CD1c-positive myeloid dendritic cell (primary cell): ENCODE results near the gene LCE1C.

ENCODE experiments used
- DNase-seq: peaks from one replicate; pipeline ENCODE4 v3.0.0-alpha.2; 2016; ENCODE audit errors: extremely low spot score

Gene LCE1C, protein sequence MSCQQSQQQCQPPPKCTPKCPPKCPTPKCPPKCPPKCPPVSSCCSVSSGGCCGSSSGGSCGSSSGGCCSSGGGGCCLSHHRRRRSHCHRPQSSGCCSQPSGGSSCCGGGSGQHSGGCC

GRCh38 chr1:152806576-152806975 lies at the start of gene LCE1C:
LCE1C (minus strand) TSS chr1:152806651; CDS start chr1:152805478, 1,173 bp downstream.
- DNase-seq = no peak

GRCh38 chr1:152855661-152856060 lies 49.2 kb upstream of the LCE1C start:
- no peak for DNase-seq

DNA sequence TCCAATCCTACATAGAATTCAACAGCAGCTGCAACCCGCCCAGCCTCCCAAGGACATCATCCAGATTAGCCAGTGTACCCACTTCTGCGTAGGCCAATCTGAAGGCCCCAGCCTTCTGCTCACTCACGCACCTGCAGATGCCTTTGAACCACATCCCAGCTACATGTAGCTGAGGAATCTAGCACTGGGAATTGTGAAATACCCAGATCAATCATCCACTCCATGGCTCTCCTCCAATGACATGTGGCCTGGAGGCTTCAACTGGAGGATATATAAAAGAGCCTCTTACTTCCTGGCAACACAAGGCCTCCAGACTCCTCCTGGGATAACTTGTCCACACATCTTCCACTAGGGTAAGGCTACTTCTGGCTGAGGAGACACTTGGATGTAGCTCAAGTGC lies 36.1 kb upstream of the LCE1C start, which contains the start of gene LCE6A:
Gene LCE6A (plus strand): TSS at position 301 of the 400 bp plus-strand sequence. CDS start 665 bp downstream, outside the sequence.
- DNase-seq = no peak

DNA sequence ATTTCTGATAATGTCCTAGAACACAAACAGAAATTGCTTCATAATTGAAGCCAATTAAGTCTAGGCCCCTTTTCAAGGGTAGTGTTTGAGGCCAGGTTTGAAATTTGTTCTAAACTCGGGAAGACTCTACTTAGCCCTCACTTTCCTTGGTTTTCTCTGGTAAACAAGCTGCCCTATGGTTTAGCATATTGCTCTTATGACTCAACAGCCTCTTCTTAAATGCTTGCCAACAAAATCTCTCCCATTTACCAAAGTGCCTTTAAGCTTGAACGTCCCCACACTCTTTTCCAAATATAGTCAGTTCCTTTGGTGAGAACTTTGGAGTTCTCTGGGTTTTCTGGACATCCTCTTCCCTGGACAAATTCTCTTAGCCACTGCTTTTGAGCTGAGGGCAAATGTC lies 30.4 kb upstream of the LCE1C start:
- no peak for DNase-seq

GRCh38 chr1:152827173-152827572 lies 20.7 kb upstream of the LCE1C start, which contains the start of gene LCE1A:
LCE1A (plus strand) TSS chr1:152827473; CDS start chr1:152827473, 0 bp downstream.
- DNase-seq = no peak

- no peak for DNase-seq
These were observed 18.5 kb upstream of the LCE1C start for GRCh38 chr1:152824964-152825363.

GRCh38 chr1:152823294-152823693 lies 16.8 kb upstream of the LCE1C start:
- no peak for DNase-seq

GRCh38 chr1:152817309-152817708 lies 10.9 kb upstream of the LCE1C start:
- DNase-seq = no peak

GRCh38 chr1:152811671-152812070 lies 5.2 kb upstream of the LCE1C start, which contains the start of gene LCE1B:
LCE1B (plus strand) TSS chr1:152811971; CDS start chr1:152812447, 476 bp downstream.
- no peak for DNase-seq

GRCh38 chr1:152811050-152811449 lies 4.6 kb upstream of the LCE1C start:
- no peak for DNase-seq

- no peak for DNase-seq
These were observed 5.1 kb downstream of the LCE1C start for GRCh38 chr1:152801333-152801732.

DNA sequence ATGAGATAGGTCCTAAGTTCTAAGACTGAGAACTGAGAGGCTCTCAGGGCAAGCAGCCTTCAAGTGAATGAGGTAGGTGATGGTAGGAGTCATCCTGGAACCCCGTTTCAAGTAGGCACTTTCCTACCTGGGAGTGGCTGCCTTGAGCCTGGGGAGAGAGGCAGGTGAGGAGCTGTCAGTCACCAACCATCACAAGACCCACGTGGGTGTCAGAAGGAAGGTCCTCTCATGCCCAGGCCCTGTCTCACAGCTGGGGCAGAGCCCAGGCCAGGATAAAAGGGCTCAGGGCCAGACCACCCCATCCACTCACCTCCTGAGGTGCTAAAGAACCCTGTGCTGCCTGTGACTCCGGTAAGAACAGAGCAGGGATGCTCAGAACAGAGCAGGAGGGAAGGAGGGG lies 10.0 kb downstream of the LCE1C start, which contains the start of gene LCE1D:
Gene LCE1D (plus strand): TSS at position 301 of the 400 bp plus-strand sequence. CDS start 1,074 bp downstream, outside the sequence.
- no peak for DNase-seq

DNA sequence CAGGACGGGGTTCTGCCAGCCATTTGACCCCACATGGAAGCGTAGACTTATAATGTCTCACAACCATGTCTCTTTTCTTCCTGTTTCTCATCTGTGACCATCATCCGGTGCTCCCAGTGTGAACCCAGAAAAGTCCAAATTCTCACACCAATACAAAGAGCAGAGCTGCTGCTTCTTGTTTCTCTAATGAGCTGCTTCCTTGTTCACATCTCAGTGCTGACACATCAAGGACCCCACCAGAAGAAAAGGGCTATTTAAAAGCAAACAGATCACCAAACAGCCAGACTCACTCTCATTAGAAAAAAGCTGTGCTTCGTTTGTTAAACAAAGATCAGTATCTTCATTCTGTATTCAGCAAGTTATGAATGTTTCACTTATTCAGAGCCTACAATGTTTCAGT lies 10.8 kb downstream of the LCE1C start:
- DNase-seq = no peak

DNA sequence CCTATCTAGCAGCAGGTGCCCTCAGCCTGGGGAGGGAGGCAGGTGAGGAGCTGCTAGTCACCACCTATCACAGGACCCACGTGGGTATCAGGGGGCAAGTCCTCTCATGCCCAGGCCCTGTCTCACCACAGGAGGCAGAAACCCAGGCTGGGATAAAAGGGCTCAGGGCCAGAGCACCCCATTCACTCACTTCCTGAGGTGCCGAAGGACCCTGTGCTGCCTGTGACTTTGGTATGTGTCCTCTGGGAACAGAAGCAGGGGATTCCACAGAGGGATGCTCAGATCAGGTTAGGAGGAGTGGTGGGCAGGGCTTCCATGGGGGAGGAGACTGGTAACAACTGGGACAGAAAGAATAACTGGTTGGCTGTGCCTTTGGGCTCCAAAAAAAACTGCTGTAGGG lies 20.4 kb downstream of the LCE1C start, which contains the start of gene LCE1E:
Gene LCE1E (plus strand): TSS at position 181 of the 400 bp plus-strand sequence. CDS start 1,043 bp downstream, outside the sequence.
- no peak for DNase-seq

- DNase-seq = no peak
These were observed 23.4 kb downstream of the LCE1C start for GRCh38 chr1:152783095-152783494.

DNA sequence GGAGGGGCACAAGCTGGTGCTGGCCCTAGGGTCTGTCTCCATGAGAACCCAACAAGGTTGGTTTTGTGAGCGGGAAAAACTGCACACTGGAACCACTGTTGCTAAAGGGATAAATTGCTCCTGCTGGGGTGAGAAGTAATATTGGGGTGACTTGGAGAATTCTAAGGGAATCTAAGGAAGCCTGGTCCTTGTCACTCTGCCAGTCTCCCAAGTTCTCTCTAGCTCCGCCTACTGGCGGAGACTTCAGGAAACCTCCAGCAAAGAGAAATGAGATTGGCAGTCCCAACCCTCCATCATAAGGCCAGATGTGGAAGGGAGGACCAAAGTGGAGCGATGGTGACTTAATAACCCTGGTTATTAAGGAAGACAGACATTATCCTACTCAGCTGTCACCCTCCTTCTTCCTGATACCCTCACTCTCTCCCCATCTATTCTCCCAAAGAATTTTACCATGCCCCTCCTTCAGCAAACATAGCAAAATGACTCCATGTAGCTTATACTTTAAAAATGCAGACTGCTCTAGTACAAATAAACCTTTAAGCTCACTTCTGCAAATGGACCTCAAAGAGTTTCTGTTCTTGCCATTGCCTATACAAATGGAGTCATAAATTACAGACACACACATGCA lies 28.8 kb downstream of the LCE1C start:
- DNase-seq = no peak

DNA sequence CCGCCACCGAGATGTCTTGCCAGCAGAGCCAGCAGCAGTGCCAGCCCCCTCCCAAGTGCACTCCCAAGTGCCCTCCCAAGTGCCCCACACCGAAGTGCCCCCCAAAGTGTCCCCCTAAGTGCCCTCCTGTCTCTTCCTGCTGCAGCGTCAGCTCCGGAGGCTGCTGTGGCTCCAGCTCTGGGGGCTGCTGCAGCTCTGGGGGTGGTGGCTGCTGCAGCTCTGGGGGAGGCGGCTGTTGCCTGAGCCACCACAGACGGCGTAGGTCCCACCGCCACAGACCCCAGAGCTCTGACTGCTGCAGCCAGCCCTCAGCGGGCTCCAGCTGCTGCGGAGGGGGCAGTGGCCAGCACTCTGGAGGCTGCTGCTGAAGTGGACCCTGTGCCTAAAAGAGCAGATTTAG lies 30.1 kb downstream of the LCE1C start:
- no peak for DNase-seq

DNA sequence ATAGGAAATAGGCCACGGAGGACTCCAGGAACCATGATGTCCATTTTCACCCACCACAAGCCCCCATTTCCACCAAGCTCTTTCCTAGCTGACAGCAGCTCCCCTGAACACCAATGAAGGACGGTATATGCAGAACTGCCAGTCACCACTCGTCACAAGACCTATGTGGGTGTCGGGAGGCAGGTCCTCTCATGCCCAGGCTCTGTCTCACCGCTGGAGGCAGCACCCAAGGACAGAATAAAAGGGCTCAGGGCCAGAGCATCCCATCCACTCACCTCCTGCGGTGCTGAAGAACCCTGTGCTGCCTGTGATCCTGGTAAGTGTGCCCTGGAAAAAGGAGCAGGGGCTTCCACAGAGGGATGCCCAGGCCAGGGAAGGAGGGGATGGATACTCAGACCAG lies 31.6 kb downstream of the LCE1C start, which contains the start of gene LCE1F:
Gene LCE1F (plus strand): TSS at position 266 of the 400 bp plus-strand sequence. CDS start 1,232 bp downstream, outside the sequence.
- DNase-seq = no peak

DNA sequence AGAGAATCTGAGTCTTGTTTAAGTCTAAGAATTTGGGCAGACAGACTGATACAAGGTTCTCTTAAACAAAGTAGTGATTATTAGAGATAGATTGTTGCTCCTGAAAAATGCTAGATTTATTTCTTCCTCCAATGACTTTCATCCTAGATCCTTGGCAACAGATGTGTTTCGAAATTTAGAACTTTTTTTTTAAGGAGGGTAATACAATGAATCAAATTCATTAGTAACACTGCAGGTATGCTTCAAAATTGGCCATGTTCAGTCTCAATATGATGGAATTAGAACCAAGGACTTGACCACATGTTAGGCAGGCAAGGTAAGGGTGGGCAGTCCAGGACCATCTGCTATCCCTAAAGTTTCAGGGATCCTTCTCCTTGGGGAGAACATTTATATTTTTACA lies 36.0 kb downstream of the LCE1C start:
- DNase-seq = no peak

- DNase-seq = no peak
These were observed 37.5 kb downstream of the LCE1C start for GRCh38 chr1:152768847-152769533.

- DNase-seq = no peak
These were observed 44.7 kb downstream of the LCE1C start for GRCh38 chr1:152761609-152762213.

- DNase-seq = no peak
These were observed 45.8 kb downstream of the LCE1C start for GRCh38 chr1:152760551-152761190.
